H1 (cell line): ENCODE measurements around the gene DRC3. TPM values are rescaled to one million over a fixed set of nuclear protein-coding genes. Genes with fewer than 3 reads are reported as not detected.

Experiments used
- CTCF ChIA-PET: fragments of 300-600 bp; sonication (Branson Sonifier 250); formaldehyde crosslinking; loops from one replicate; lab custom pipeline; 2021; ENCODE audit not compliant: partially characterized antibody; lab: Charles Lee
- POLR2A ChIA-PET: fragments of 300-600 bp; sonication (Branson Sonifier 250); formaldehyde crosslinking; loops from one replicate; lab custom pipeline; 2021; ENCODE audit warnings: inconsistent platforms; ENCODE audit not compliant: partially characterized antibody; lab: Charles Lee
- DNase-seq, 2 experiments: peaks; one replicate each; pipeline versions ENCODE4 v3.0.0 to v3.0.0-alpha.2; 2010 to 2022; ENCODE audit warnings: low spot score in 2 of 2, low read depth in 1 of 2, mixed read lengths in 1 of 2
- FAIRE-seq: peaks from 2 replicates; lab custom pipeline; 2011; peaks lifted over from hg19 to GRCh38; lab: Jason Lieb, UNC
- H2AFZ ChIP-seq: 2 replicates; pipeline ENCODE4 v1.8.1; 2012; ENCODE audit warnings: low read length, inconsistent platforms
- H2AK5ac ChIP-seq: 2 replicates; pipeline ENCODE4 v1.6.1; 2013; ENCODE audit warnings: low read depth, low read length
- H2BK120ac ChIP-seq: replicated peaks from 2 replicates; pipeline ENCODE3; 2013; ENCODE audit warnings: low read depth, low read length, inconsistent platforms
- H2BK12ac ChIP-seq: 2 replicates; pipeline ENCODE4 v1.6.1; 2013; ENCODE audit warnings: low read depth, low read length
- H2BK15ac ChIP-seq: 2 replicates; pipeline ENCODE4 v1.6.1; 2013; ENCODE audit warnings: low read length
- H2BK20ac ChIP-seq: 2 replicates; pipeline ENCODE4 v1.6.1; 2013; ENCODE audit warnings: low read length
- H2BK5ac ChIP-seq: 2 replicates; pipeline ENCODE4 v1.6.1; 2013; ENCODE audit warnings: low read depth, low read length
- H3K14ac ChIP-seq: 2 replicates; pipeline ENCODE4 v1.6.1; 2013; ENCODE audit warnings: inconsistent platforms; ENCODE audit not compliant: insufficient read length
- H3K18ac ChIP-seq: 2 replicates; pipeline ENCODE4 v1.6.1; 2013; ENCODE audit warnings: low read length; ENCODE audit errors: extremely low read depth
- H3K23ac ChIP-seq: 2 replicates; pipeline ENCODE4 v1.6.1; 2013; ENCODE audit warnings: inconsistent platforms; ENCODE audit not compliant: insufficient read length
- H3K23me2 ChIP-seq: 2 replicates; pipeline ENCODE4 v1.6.1; 2013; ENCODE audit warnings: low read depth, low read length
- H3K27ac ChIP-seq: 2 replicates; pipeline ENCODE4 v1.6.1; 2011; ENCODE audit warnings: low read depth, low read length, inconsistent platforms
- H3K27me3 ChIP-seq, 4 experiments: replicated peaks in 1 of 4; 1 replicate in 1 of 4; 2 replicates in 3 of 4; pipeline versions ENCODE4 v1.6.1 to v1.8.1; 2011 to 2013; ENCODE audit warnings: low read length in 3 of 4, mild to moderate bottlenecking in 3 of 4, inconsistent platforms in 2 of 4, mixed read lengths in 2 of 4, moderate library complexity in 1 of 4; ENCODE audit not compliant: control insufficient read depth in 3 of 4, insufficient read depth in 3 of 4; ENCODE audit errors: extremely low read depth in 1 of 4
- H3K36me3 ChIP-seq, 4 experiments: 2 replicates each; pipeline versions ENCODE4 v1.6.1 to v1.8.1; 2011 to 2013; ENCODE audit warnings: mild to moderate bottlenecking in 4 of 4, low read length in 3 of 4, moderate library complexity in 2 of 4, control low read depth in 1 of 4, inconsistent platforms in 1 of 4; ENCODE audit not compliant: insufficient read depth in 4 of 4, control insufficient read depth in 2 of 4
- H3K4ac ChIP-seq: replicated peaks from 2 replicates; pipeline ENCODE3; 2013; ENCODE audit warnings: low read length, low read depth, mixed read lengths, inconsistent platforms; ENCODE audit not compliant: insufficient read length
- H3K4me1 ChIP-seq, 4 experiments: replicated peaks in 1 of 4; 1 replicate in 1 of 4; 2 replicates in 3 of 4; pipeline versions ENCODE4 v1.6.1 to v1.8.1; 2011 to 2013; ENCODE audit warnings: low read length in 3 of 4, inconsistent platforms in 2 of 4, mixed read lengths in 1 of 4; ENCODE audit not compliant: insufficient read depth in 4 of 4, control insufficient read depth in 3 of 4
- H3K4me2 ChIP-seq, 2 experiments: 2 replicates each; pipeline versions ENCODE4 v1.6.1 to v1.8.1; 2011 to 2013; ENCODE audit warnings: low read depth in 2 of 2, low read length in 2 of 2, control low read depth in 1 of 2, inconsistent platforms in 1 of 2, mild to moderate bottlenecking in 1 of 2; ENCODE audit not compliant: insufficient read depth in 1 of 2
- H3K4me3 ChIP-seq, 4 experiments: fragments of 200-600, 300-600 bp in 1 of 4; sonication (generic), shearing (Covaris generic), sonication (Bioruptor Twin) in 1 of 4; 2 replicates each; pipeline versions ENCODE4 v1.5.1 to v1.8.1; 2011 to 2016; ENCODE audit warnings: low read length in 4 of 4, low read depth in 3 of 4, control low read depth in 2 of 4, inconsistent platforms in 2 of 4, mild to moderate bottlenecking in 2 of 4, mixed read lengths in 1 of 4, moderate library complexity in 1 of 4; ENCODE audit not compliant: insufficient read depth in 2 of 4; ENCODE audit errors: extremely low read depth in 1 of 4
- H3K56ac ChIP-seq: replicated peaks from 2 replicates; pipeline ENCODE3; 2013; ENCODE audit warnings: low read depth, mild to moderate bottlenecking, mixed read lengths, low read length, inconsistent platforms; ENCODE audit not compliant: insufficient read length
- H3K79me1 ChIP-seq: 2 replicates; pipeline ENCODE4 v1.6.1; 2013; ENCODE audit warnings: low read depth, low read length, control low read depth
- H3K79me2 ChIP-seq, 2 experiments: 2 replicates each; pipeline versions ENCODE4 v1.6.1 to v1.8.1; 2012 to 2013; ENCODE audit warnings: low read length in 2 of 2, mild to moderate bottlenecking in 2 of 2, inconsistent platforms in 1 of 2; ENCODE audit not compliant: insufficient read depth in 2 of 2, control insufficient read depth in 1 of 2
- H3K9ac ChIP-seq, 4 experiments: replicated peaks in 1 of 4; 1 replicate in 1 of 4; 2 replicates in 3 of 4; pipeline versions ENCODE4 v1.6.1 to v1.8.1; 2011 to 2013; ENCODE audit warnings: low read depth in 3 of 4, low read length in 3 of 4, control low read depth in 2 of 4, mild to moderate bottlenecking in 2 of 4, moderate library complexity in 2 of 4, inconsistent platforms in 1 of 4; ENCODE audit errors: extremely low read depth in 1 of 4
- H3K9me3 ChIP-seq, 2 experiments: 2 replicates each; pipeline versions ENCODE4 v1.6.1 to v1.8.1; 2012 to 2013; ENCODE audit warnings: mild to moderate bottlenecking in 2 of 2, moderate library complexity in 2 of 2, control low read depth in 1 of 2, inconsistent platforms in 1 of 2, low read depth in 1 of 2, low read length in 1 of 2, mixed read lengths in 1 of 2; ENCODE audit not compliant: insufficient read depth in 2 of 2
- H4K20me1 ChIP-seq, 2 experiments: replicated peaks in 1 of 2; 2 replicates each; pipeline versions ENCODE3 to v1.8.1; 2011 to 2013; ENCODE audit warnings: inconsistent platforms in 2 of 2, low read length in 2 of 2, mild to moderate bottlenecking in 1 of 2; ENCODE audit not compliant: insufficient read depth in 2 of 2, control insufficient read depth in 1 of 2
- H4K5ac ChIP-seq: 2 replicates; pipeline ENCODE4 v1.6.1; 2013; ENCODE audit warnings: low read length, low read depth, mixed read lengths, inconsistent platforms; ENCODE audit not compliant: insufficient read length
- H4K8ac ChIP-seq: 2 replicates; pipeline ENCODE4 v1.8.0; 2013; ENCODE audit warnings: mild to moderate bottlenecking, moderate library complexity, low read length, inconsistent platforms; ENCODE audit not compliant: insufficient read depth; ENCODE audit errors: extremely low read depth
- H4K91ac ChIP-seq: replicated peaks from 2 replicates; pipeline ENCODE3; 2013; ENCODE audit warnings: low read length, mixed read lengths, inconsistent platforms; ENCODE audit not compliant: insufficient read length
- ASH2L ChIP-seq: fragments of 200-600, 300-600 bp; sonication (generic); IDR thresholded peaks from one replicate; pipeline ENCODE4 v1.7.1; 2017; ENCODE audit warnings: low read length
- BRCA1 ChIP-seq: IDR thresholded peaks from 2 replicates; pipeline ENCODE4 v1.6.1; 2012; ENCODE audit warnings: low read depth, low read length, improper control_type of control experiment
- CEBPB ChIP-seq: IDR thresholded peaks from 2 replicates; pipeline ENCODE4 v1.6.1; 2012; ENCODE audit warnings: low read depth, low read length
- CREB1 ChIP-seq: IDR thresholded peaks from 2 replicates; pipeline ENCODE4 v1.6.1; 2012; ENCODE audit warnings: inconsistent platforms
- KDM5A ChIP-seq: fragments of 200-600 bp; IDR thresholded peaks from 2 replicates; pipeline ENCODE4 v1.7.1; 2012; ENCODE audit warnings: mild to moderate bottlenecking, low read length, inconsistent platforms, mixed read lengths
- MAFK ChIP-seq: IDR thresholded peaks from 2 replicates; pipeline ENCODE4 v1.6.1; 2012; ENCODE audit warnings: low read depth, mild to moderate bottlenecking, improper control_type of control experiment, low read length
- RFX5 ChIP-seq: IDR thresholded peaks from 2 replicates; pipeline ENCODE4 v1.6.1; 2011; ENCODE audit warnings: low read depth, low read length, improper control_type of control experiment, borderline replicate concordance
- ZNF274 ChIP-seq: IDR thresholded peaks from 2 replicates; pipeline ENCODE4 v1.7.0; 2012; ENCODE audit warnings: low read length, borderline replicate concordance; ENCODE audit errors: extremely low read depth
- WGBS, 2 experiments: shearing (Covaris generic) in 1 of 2; methylation state at CpG; one replicate each; pipeline versions ENCODE4 v1.1.6 to v1.1.7; 2013 to 2015; ENCODE audit warnings: low lambda C conversion rate in 2 of 2, mixed read lengths in 2 of 2, inconsistent platforms in 1 of 2, low coverage in 1 of 2, missing lambda C conversion rate in 1 of 2; ENCODE audit not compliant: insufficient replicate concordance in 2 of 2, insufficient coverage in 1 of 2, insufficient read length in 1 of 2; ENCODE audit errors: extremely low coverage in 1 of 2, missing lambda C conversion rate in 1 of 2; 5-methylcytosine and 5-hydroxymethylcytosine counted together
- polyA plus RNA-seq, 7 experiments: library from polyadenylated mRNA; depleted of rRNA in 3 of 7; stranded (reverse) in 5 of 7; unstranded in 2 of 7; fragments of >200 nt in 5 of 7; fragments of 200-250 nt in 2 of 7; gene quantifications; 1 replicate in 5 of 7; 2 replicates in 1 of 7; 4 replicates in 1 of 7; pipeline versions ENCODE4 v1.2.1 to v1.2.3, GENCODE V29; 2011 to 2013; ENCODE audit warnings: missing spikeins in 2 of 7, mixed read lengths in 2 of 7
- total RNA-seq: library from RNA; stranded (reverse); fragmentation: NEBNext Ultra II Directional; extraction: Animal tissue kit (Norgen Biotek cat#: 25700); gene quantifications from 2 replicates; pipeline ENCODE4 v1.2.1, GENCODE V29; 2021
- TF ChIP-seq, protein P1 (sequence below): IDR thresholded peaks from 2 replicates; pipeline ENCODE4 v1.6.1; 2012; ENCODE audit warnings: inconsistent platforms
- TF ChIP-seq, protein P2 (sequence below): IDR thresholded peaks from 2 replicates; pipeline ENCODE4 v1.6.1; 2012; ENCODE audit warnings: low read length, inconsistent platforms

DRC3 gene
- total and polyA plus RNA-seq, 2 of the 8 experiments (the other 6 are each of a cell fraction or from before 2014, with no cell fraction given): 0.59 TPM; not detected in 1

DNA sequence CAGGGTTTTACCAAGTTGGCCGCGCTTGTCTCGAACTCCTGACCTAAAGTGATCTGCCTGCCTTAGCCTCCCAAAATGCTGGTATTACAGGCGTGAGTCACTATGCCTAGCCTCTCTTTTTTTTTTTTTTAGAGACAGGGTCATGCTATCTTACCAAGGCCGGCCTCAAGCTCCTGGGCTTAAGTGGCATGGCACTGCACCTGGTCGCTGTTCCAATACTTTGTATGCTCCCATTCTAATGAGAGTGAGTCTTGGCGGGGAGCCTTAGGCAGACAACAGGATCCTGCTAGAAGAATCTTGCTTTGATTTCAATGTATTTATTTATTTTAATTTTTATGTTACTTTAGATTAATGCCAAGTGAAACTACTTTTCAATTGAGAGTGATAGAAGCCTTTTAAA is 22.3 kb upstream of the DRC3 start:
- H3K27ac ChIP-seq: no peak overlapping the region

More for the DNA sequence above, 22.3 kb upstream of the DRC3 start:
- Histone ChIP-seq H3K27me3 (no peaks in the 10 kb centered on the region), H2BK12ac (0 out of 2 replicates have a peak overlapping the region, but pooled peaks have one; percentile 9), H2BK120ac (no peak overlapping the region), H4K91ac (no peak overlapping the region), H3K4me3 (no peak overlapping the region), H2BK20ac (no peak overlapping the region), H3K18ac (no peak overlapping the region), H4K20me1 (no peaks in the 10 kb centered on the region), H4K8ac (no peak overlapping the region), H3K4me1 (peaks cover 0 to 8% (median under 1%) of the 10 kb centered on the region in 4 experiments; a peak in 1 of 7 replicates), H3K9ac (no peak overlapping the region), H4K5ac (no peak overlapping the region), H3K9me3 (no peaks in the 10 kb centered on the region), H2BK15ac (no peak overlapping the region), H3K4me2 (no peak overlapping the region), H3K4ac (no peak overlapping the region), H2AFZ (no peak overlapping the region), H3K14ac (no peak overlapping the region), H3K23me2 (no peaks in the 10 kb centered on the region), H3K23ac (no peak overlapping the region), H2BK5ac (no peak overlapping the region), H3K79me1 (no peaks in the 10 kb centered on the region), H3K79me2 (no peaks in the 10 kb centered on the region), H3K36me3 (no peaks in the 10 kb centered on the region), H2AK5ac (no peak overlapping the region), H3K56ac (no peak overlapping the region)
- ChIA-PET POLR2A (interaction anchor here (1.0 kb wide), 1 partner anchor 20 kb away, joined by 4 read pairs; no protein-coding TSS in a partner anchor), CTCF (interaction anchor here (0.7 to 1.4 kb wide), 4 partner anchors 24 to 578 kb away, joined by 3 to 5 read pairs (median 4); no protein-coding TSS in a partner anchor)
- TF ChIP-seq KDM5A (no peak), BRCA1 (no peak), CREB1 (no peak), ZNF274 (no peak), RFX5 (no peak), ASH2L (no peak), MAFK (no peak), CEBPB (no peak)
- TF ChIP-seq, protein P1, sequence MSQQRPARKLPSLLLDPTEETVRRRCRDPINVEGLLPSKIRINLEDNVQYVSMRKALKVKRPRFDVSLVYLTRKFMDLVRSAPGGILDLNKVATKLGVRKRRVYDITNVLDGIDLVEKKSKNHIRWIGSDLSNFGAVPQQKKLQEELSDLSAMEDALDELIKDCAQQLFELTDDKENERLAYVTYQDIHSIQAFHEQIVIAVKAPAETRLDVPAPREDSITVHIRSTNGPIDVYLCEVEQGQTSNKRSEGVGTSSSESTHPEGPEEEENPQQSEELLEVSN: no peak
- TF ChIP-seq, protein P2, sequence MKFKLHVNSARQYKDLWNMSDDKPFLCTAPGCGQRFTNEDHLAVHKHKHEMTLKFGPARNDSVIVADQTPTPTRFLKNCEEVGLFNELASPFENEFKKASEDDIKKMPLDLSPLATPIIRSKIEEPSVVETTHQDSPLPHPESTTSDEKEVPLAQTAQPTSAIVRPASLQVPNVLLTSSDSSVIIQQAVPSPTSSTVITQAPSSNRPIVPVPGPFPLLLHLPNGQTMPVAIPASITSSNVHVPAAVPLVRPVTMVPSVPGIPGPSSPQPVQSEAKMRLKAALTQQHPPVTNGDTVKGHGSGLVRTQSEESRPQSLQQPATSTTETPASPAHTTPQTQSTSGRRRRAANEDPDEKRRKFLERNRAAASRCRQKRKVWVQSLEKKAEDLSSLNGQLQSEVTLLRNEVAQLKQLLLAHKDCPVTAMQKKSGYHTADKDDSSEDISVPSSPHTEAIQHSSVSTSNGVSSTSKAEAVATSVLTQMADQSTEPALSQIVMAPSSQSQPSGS: no peak
- FAIRE-seq (no peak), DNase-seq (no peak)
- 95% methylated on average over 7 of the region's 7 CpGs; no CpG with 5 or more reads in 1 of the 2 experiments for WGBS, 2 experiments
